SK-N-SH treated with all-trans-retinoic acid at 6 μM for 48 hours (cell line): ENCODE measurements around the gene GATAD2A.

Source experiments
- BACH2 ChIP-seq: fragments of 250-450 bp; sonication (Bioruptor Pico); IDR thresholded peaks from 2 replicates; pipeline ENCODE4 v1.9.0; 2021; ENCODE audit warnings: mild to moderate bottlenecking, borderline replicate concordance
- CSDC2 ChIP-seq: fragments of 250-450 bp; sonication (Bioruptor Pico); IDR thresholded peaks from 2 replicates; pipeline ENCODE4 v1.5.0; 2020; ENCODE audit warnings: mild to moderate bottlenecking, moderate library complexity
- GLIS3 ChIP-seq: fragments of 250-450 bp; sonication (Bioruptor Pico); IDR thresholded peaks from 2 replicates; pipeline ENCODE4 v1.5.0; 2020; ENCODE audit warnings: mild to moderate bottlenecking, moderate library complexity
- ISL1 ChIP-seq: fragments of 250-450 bp; sonication (Bioruptor Pico); IDR thresholded peaks from 2 replicates; pipeline ENCODE4 v2.1.2; 2022; ENCODE audit warnings: mild to moderate bottlenecking, moderate library complexity
- OSR1 ChIP-seq: fragments of 250-450 bp; sonication (Bioruptor Pico); IDR thresholded peaks from 2 replicates; pipeline ENCODE4 v1.8.0; 2022; ENCODE audit warnings: moderate library complexity, mild to moderate bottlenecking, inconsistent platforms
- RARB ChIP-seq: fragments of 250-450 bp; sonication (Bioruptor Pico); IDR thresholded peaks from 2 replicates; pipeline ENCODE4 v1.8.0; 2021; ENCODE audit warnings: mild to moderate bottlenecking, moderate library complexity
- SNAI2 ChIP-seq: fragments of 250-450 bp; sonication (Bioruptor Pico); IDR thresholded peaks from 2 replicates; pipeline ENCODE4 v1.5.0; 2020; ENCODE audit warnings: mild to moderate bottlenecking, moderate library complexity
- TOX ChIP-seq: fragments of 250-450 bp; sonication (Bioruptor Pico); IDR thresholded peaks from 2 replicates; pipeline ENCODE4 v1.8.0; 2021; ENCODE audit warnings: mild to moderate bottlenecking, moderate library complexity, borderline replicate concordance
- ZC3H10 ChIP-seq: fragments of 250-450 bp; sonication (Bioruptor Pico); IDR thresholded peaks from 2 replicates; pipeline ENCODE4 v1.5.1; 2021; ENCODE audit warnings: mild to moderate bottlenecking, moderate library complexity
- ZNF565 ChIP-seq: fragments of 450-650 bp; formaldehyde crosslinking; conservative IDR thresholded peaks from 2 replicates; pipeline ENCODE4 v1.5.0; 2020; ENCODE audit warnings: low read depth, mild to moderate bottlenecking, moderate library complexity
- TF ChIP-seq, protein P1 (sequence below): fragments of 250-450 bp; sonication (Bioruptor Pico); IDR thresholded peaks from 2 replicates; pipeline ENCODE4 v1.5.1; 2020; ENCODE audit warnings: low read depth, mild to moderate bottlenecking, moderate library complexity
- TF ChIP-seq, protein P2 (sequence below): fragments of 250-450 bp; sonication (Bioruptor Pico); IDR thresholded peaks from 2 replicates; pipeline ENCODE4 v1.5.1; 2021; ENCODE audit warnings: mild to moderate bottlenecking, moderate library complexity

DNA sequence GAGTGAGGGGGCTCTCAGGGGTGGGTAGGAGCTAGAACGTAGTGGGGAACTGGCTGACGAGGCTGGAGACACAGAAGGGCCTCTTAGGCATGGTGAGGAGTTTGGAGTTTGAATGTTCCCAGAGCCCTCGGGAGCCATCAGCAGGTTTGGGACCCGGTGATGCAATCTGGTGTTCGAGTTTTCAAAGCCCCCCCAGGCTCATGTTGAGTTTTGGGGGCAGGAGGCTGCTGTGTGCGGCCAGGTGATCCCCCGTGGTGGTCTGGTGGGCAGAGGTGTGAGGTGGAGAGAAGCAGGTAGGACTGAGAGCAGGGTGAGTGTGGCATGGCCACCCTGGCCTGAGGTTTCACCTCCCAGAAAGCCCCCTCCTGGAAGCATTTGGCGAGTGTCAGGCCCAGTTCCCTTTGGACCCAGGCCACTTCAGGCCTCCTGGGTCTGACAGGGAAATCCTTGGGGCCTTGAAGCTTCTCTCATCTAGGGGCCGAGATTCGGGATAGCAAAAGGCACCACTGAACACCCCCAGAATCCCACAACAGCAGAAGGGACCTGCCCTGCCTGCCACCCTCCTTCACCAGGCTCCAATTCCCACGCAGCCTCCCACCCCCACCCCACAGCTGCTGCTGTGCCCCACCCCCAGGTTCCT, 124.4 kb downstream of the GATAD2A start:
- TF ChIP-seq RARB (CRISPR knock-in tag) (no peak), TOX (CRISPR knock-in tag) (no peak), CSDC2 (no peak), ISL1 (CRISPR knock-in tag) (no peak), ZC3H10 (no peak), GLIS3 (no peak), ZNF565 (CRISPR knock-in tag) (no peak), SNAI2 (no peak), BACH2 (no peak), OSR1 (CRISPR knock-in tag) (no peak)
- TF ChIP-seq, protein P1, sequence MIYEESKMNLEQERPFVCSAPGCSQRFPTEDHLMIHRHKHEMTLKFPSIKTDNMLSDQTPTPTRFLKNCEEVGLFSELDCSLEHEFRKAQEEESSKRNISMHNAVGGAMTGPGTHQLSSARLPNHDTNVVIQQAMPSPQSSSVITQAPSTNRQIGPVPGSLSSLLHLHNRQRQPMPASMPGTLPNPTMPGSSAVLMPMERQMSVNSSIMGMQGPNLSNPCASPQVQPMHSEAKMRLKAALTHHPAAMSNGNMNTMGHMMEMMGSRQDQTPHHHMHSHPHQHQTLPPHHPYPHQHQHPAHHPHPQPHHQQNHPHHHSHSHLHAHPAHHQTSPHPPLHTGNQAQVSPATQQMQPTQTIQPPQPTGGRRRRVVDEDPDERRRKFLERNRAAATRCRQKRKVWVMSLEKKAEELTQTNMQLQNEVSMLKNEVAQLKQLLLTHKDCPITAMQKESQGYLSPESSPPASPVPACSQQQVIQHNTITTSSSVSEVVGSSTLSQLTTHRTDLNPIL (CRISPR knock-in tag), result no peak
- TF ChIP-seq, protein P2, sequence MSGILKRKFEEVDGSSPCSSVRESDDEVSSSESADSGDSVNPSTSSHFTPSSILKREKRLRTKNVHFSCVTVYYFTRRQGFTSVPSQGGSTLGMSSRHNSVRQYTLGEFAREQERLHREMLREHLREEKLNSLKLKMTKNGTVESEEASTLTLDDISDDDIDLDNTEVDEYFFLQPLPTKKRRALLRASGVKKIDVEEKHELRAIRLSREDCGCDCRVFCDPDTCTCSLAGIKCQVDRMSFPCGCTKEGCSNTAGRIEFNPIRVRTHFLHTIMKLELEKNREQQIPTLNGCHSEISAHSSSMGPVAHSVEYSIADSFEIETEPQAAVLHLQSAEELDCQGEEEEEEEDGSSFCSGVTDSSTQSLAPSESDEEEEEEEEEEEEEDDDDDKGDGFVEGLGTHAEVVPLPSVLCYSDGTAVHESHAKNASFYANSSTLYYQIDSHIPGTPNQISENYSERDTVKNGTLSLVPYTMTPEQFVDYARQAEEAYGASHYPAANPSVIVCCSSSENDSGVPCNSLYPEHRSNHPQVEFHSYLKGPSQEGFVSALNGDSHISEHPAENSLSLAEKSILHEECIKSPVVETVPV, result no peak
